Glutamatergic neuron (in vitro differentiated cells): ENCODE data around the gene ZBTB7A. TPM values are rescaled to one million over a fixed set of nuclear protein-coding genes. Genes with fewer than 3 reads are reported as not detected.

ENCODE experiments used
- DNase-seq: peaks from one replicate; pipeline ENCODE4 v3.0.0; 2022
- H3K27ac Mint-ChIP-seq: one replicate; pipeline ENCODE4 v1.8.0; 2020; ENCODE audit warnings: mild to moderate bottlenecking, mixed read lengths, inconsistent platforms; ENCODE audit not compliant: unreplicated experiment
- H3K27me3 Mint-ChIP-seq: one replicate; pipeline ENCODE4 v1.8.0; 2020; ENCODE audit warnings: mild to moderate bottlenecking, moderate library complexity, mixed read lengths, inconsistent platforms; ENCODE audit not compliant: unreplicated experiment
- H3K36me3 Mint-ChIP-seq: one replicate; pipeline ENCODE4 v1.8.0; 2020; ENCODE audit warnings: mild to moderate bottlenecking, mixed read lengths, inconsistent platforms; ENCODE audit not compliant: unreplicated experiment
- H3K4me1 Mint-ChIP-seq: one replicate; pipeline ENCODE4 v1.8.0; 2020; ENCODE audit warnings: mild to moderate bottlenecking, low read depth, mixed read lengths, inconsistent platforms; ENCODE audit not compliant: unreplicated experiment
- H3K4me3 Mint-ChIP-seq: one replicate; pipeline ENCODE4 v1.8.0; 2020; ENCODE audit warnings: mild to moderate bottlenecking, mixed read lengths, inconsistent platforms; ENCODE audit not compliant: unreplicated experiment
- H3K9me3 Mint-ChIP-seq: one replicate; pipeline ENCODE4 v1.8.0; 2020; ENCODE audit warnings: mild to moderate bottlenecking, moderate library complexity, mixed read lengths, inconsistent platforms; ENCODE audit not compliant: unreplicated experiment
- CTCF ChIP-seq: fragments of 200-600 bp; sonication (generic); IDR thresholded peaks from one replicate; pipeline ENCODE4 v1.5.0; 2021; ENCODE audit not compliant: partially characterized antibody, unreplicated experiment
- total RNA-seq: library from RNA; stranded (reverse); fragmentation: NEBNext Ultra II Directional; extraction: Animal tissue kit (Norgen Biotek cat#: 25700); gene quantifications from one replicate; pipeline ENCODE4 v1.2.1, GENCODE V29; 2021; ENCODE audit not compliant: unreplicated experiment

The ZBTB7A gene
- total RNA-seq, 1 donor from 2014 or later = 21.8 TPM

GRCh38 chr19:4059453-4059871, 7.2 kb downstream of the ZBTB7A start:
- peaks cover 10% of the 10 kb centered on the region for H3K9me3 Mint-ChIP-seq
- peak overlapping the region; percentile 92 for H3K27ac Mint-ChIP-seq
- H3K36me3 Mint-ChIP-seq = no peaks in the 10 kb centered on the region
- no peak for TF ChIP-seq CTCF
- peaks cover 5% of the 10 kb centered on the region for H3K4me1 Mint-ChIP-seq
- peak; percentile 60 for DNase-seq
- peak overlapping the region; percentile 30 for H3K4me3 Mint-ChIP-seq
- peaks cover 12% of the 10 kb centered on the region for H3K27me3 Mint-ChIP-seq

- peak; percentile 81 for DNase-seq
- no peak for TF ChIP-seq CTCF
- Mint-ChIP-seq H3K36me3 (no peaks in the 10 kb centered on the region), H3K4me1 (peaks cover 5% of the 10 kb centered on the region), H3K9me3 (peaks cover 10% of the 10 kb centered on the region), H3K27me3 (peaks cover 12% of the 10 kb centered on the region), H3K4me3 (peak overlapping the region; percentile 52), H3K27ac (peak overlapping the region; percentile 92)
These were observed 7.8 kb downstream of the ZBTB7A start for GRCh38 chr19:4058693-4059452.

- peaks cover 11% of the 10 kb centered on the region for H3K4me1 Mint-ChIP-seq
- DNase-seq = peak; percentile 54
- peak overlapping the region; percentile 84 for H3K27ac Mint-ChIP-seq
- H3K36me3 Mint-ChIP-seq = peaks cover 7% of the 10 kb centered on the region
- H3K27me3 Mint-ChIP-seq = peaks cover 15% of the 10 kb centered on the region
- no peak for TF ChIP-seq CTCF
- peak overlapping the region; percentile 57 for H3K4me3 Mint-ChIP-seq
- peaks cover 13% of the 10 kb centered on the region for H3K9me3 Mint-ChIP-seq
These were observed 8.6 kb downstream of the ZBTB7A start for GRCh38 chr19:4057931-4058692.

- no peak overlapping the region for H3K27ac Mint-ChIP-seq
- peaks cover 13% of the 10 kb centered on the region for H3K4me1 Mint-ChIP-seq
- peaks cover 18% of the 10 kb centered on the region for H3K27me3 Mint-ChIP-seq
- H3K36me3 Mint-ChIP-seq = peaks cover 10% of the 10 kb centered on the region
- DNase-seq = no peak
- H3K9me3 Mint-ChIP-seq = peaks cover 15% of the 10 kb centered on the region
- H3K4me3 Mint-ChIP-seq = no peak overlapping the region
- TF ChIP-seq CTCF = no peak
These were observed 11.5 kb downstream of the ZBTB7A start for GRCh38 chr19:4055209-4055552.
